Measurements from ENCODE around the gene CLECL1.
A peak's percentile ranks its signal among the peaks of the same experiment; 100 is the strongest.
"Not testable (repeated sequence)": the region's sequence is repeated elsewhere in the genome, so short reads cannot be mapped to it uniquely, and the experiment has no call there.

The CLECL1 gene

DNA sequence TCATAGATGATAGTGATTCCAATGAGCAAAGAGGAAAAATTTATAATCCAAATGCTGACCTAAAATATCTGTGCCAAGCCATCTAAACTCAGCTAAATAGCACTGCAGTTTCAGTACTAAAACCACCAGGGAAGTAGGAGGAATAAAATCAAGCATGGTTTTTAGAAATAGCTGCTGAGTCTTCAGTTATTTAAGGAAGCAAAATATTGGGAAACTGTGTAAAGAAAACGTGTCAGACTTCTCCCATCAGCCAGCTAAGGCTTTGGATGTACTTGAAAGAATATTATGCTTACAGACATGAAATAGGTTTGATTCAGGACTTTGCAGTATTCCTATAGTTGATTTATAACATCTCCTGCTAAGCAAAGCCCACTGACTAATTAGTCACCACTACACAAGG lies 38.7 kb downstream of the CLECL1 start:
- TF ChIP-seq, protein P1, sequence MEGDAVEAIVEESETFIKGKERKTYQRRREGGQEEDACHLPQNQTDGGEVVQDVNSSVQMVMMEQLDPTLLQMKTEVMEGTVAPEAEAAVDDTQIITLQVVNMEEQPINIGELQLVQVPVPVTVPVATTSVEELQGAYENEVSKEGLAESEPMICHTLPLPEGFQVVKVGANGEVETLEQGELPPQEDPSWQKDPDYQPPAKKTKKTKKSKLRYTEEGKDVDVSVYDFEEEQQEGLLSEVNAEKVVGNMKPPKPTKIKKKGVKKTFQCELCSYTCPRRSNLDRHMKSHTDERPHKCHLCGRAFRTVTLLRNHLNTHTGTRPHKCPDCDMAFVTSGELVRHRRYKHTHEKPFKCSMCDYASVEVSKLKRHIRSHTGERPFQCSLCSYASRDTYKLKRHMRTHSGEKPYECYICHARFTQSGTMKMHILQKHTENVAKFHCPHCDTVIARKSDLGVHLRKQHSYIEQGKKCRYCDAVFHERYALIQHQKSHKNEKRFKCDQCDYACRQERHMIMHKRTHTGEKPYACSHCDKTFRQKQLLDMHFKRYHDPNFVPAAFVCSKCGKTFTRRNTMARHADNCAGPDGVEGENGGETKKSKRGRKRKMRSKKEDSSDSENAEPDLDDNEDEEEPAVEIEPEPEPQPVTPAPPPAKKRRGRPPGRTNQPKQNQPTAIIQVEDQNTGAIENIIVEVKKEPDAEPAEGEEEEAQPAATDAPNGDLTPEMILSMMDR (IDR thresholded peaks at IDR 0.05; ENCODE audit: low read depth, low read length, missing control alignments), result no peak
- DNase-seq (ENCODE audit: extremely low read depth, low read depth), result no peak

DNA sequence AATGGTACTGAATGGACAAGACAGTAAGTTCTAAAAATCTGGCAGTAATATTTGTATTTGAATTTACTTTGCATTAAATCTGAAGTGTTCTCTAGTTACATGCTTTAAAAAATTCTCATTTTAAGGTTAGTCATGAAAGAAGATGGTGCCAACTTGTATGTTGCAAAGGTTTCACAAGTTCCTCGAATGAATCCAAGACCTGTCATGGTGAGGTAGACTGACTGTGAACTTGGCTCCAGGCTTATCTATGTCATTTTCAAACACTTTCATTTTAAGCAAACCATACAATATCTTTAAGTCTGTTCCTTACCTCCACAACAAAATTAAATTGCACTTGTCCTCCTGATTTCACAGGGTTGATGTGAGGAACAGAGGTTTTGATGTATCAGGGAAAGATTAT lies 40.0 kb downstream of the CLECL1 start:
- DNase-seq (ENCODE audit: extremely low read depth, low read depth), result no peak
- H3K4me3 ChIP-seq (replicated peaks; ENCODE audit: low read depth, low read length), result no peak overlapping the region
- TF ChIP-seq, protein P1 (IDR thresholded peaks at IDR 0.05; ENCODE audit: low read depth, low read length, missing control alignments), result no peak

More for the DNA sequence above, 38.7 kb downstream of the CLECL1 start:
- H3K4me3 ChIP-seq (replicated peaks; ENCODE audit: low read depth, low read length), result no peak overlapping the region

DNA sequence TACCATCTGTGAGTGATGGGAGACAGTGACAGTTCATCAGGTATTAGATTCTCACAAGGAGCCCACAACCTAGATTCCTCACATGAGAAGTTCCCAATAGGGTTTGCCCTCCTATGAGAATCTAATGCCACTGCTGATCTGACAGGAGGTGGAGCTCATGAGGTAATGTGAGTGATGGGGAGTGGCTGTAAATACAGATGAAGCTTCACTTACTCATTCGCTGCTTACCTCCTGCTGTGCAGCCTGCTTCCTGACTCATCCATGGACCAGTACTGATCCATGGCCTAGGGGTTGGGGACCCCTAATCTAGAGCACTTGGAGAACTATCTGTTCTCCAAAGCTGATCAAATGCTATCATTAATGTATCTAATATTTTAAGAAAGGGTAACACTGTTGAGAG lies 45.7 kb downstream of the CLECL1 start:
- TF ChIP-seq, protein P1 (IDR thresholded peaks at IDR 0.05; ENCODE audit: low read depth, low read length, missing control alignments), result no peak
- DNase-seq (ENCODE audit: extremely low read depth, low read depth), result peak; percentile 16
- no peak overlapping the region for H3K4me3 ChIP-seq (replicated peaks; ENCODE audit: low read depth, low read length)

DNA sequence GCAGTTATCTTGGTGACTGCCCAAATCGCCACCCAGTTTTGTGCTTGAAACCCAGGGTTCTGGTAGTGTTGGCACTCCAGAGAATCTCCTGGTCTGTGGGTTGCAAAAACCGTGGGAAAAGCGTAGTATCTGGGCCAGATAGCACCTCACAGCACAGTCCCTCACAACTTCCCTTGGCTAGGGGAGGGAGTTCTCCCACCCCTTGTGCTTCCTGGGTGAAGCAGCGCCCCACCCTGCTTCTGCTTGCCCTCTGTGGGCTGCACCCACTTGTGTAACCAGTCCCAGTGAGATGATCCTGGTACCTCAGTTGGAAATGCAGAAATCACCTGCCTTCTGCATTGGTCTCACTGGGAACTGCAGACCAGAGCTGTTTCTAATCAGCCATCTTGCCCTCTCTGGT lies 47.0 kb downstream of the CLECL1 start:
- TF ChIP-seq, protein P1 (IDR thresholded peaks at IDR 0.05; ENCODE audit: low read depth, low read length, missing control alignments), result no peak
- no peak for DNase-seq (ENCODE audit: extremely low read depth, low read depth)

DNA sequence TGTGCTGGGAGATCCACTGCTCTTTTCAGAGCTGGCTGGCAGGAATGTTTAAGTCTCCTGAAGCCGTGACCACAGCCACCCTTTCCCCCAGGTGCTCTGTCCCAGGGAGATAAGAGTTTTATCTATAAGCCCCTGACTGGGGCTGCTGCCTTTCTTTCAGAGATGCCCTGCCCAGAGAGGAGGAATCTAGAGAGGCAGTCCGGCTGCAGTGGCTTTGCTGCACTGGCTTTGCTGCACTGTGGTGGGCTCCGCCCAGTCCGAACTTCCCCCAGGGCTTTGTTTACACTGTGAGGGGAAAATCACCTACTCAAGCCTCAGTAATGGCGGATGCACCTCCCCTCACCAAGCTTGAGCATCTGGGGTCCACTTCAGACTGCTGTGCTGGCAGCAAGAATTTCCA lies 47.5 kb downstream of the CLECL1 start:
- not testable (repeated sequence) for H3K4me3 ChIP-seq (replicated peaks; ENCODE audit: low read depth, low read length); DNase-seq (ENCODE audit: extremely low read depth, low read depth)

More for the DNA sequence above, 47.0 kb downstream of the CLECL1 start:
- H3K4me3 ChIP-seq (replicated peaks; ENCODE audit: low read depth, low read length), result no peak overlapping the region

DNA sequence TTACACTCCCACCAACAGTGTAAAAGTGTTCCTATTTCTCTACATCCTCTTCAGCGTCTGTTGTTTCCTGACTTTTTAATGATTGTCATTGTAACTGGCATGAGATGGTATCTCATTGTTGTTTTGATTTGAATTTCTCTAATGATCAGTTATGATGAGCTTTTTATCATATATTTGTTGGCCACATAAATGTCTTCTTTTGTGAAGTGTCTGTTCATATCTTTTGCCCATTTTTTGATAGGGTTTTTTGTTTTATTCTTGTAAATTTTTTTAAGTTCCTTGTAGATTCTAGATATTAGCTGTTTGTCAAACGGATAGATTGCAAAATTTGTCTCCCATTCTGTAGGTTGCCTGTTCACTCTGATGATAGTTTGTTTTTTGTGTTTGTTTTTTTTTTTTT lies 49.9 kb downstream of the CLECL1 start:
- not testable (repeated sequence) for DNase-seq (ENCODE audit: extremely low read depth, low read depth); H3K4me3 ChIP-seq (replicated peaks; ENCODE audit: low read depth, low read length)

DNA sequence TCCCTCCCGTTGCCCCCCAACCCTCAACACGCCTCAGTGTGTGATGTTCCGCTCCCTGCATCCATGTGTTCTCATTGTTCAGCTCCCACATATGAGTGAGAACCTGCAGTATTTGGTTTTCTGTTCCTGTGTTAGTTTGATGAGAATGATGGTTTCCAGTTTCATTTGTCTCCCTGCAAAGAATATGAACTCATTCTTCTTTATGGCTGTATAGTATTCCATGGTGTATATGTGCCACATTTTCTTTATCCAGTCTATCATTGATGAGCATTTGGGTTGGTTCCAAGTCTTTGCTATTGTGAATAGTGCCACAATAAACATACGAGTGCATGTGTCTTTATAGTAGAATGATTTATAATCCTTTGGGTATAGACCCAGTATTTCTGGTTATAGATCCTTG lies 50.4 kb downstream of the CLECL1 start:
- H3K4me3 ChIP-seq (replicated peaks; ENCODE audit: low read depth, low read length), result not testable (repeated sequence)

DNA sequence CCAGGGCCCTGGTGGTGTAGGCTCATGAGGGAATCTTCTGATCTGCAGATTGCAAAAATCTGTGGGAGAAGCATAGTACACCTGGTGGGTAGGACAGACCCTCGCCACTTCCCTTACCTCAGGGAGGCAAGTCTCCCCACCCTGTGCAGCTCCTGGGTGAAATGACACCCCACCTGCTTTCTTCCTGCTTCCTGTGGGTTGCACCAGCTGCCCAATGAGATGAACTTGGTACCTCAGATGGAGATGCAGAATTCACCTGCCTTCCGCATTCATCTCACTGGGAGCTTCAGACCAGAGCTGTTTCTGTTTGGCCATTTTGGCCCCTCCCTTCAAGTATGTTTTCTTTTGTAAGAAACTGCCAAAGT lies 58.7 kb downstream of the CLECL1 start:
- no peak for DNase-seq (ENCODE audit: extremely low read depth, low read depth)
- no peak overlapping the region for H3K4me3 ChIP-seq (replicated peaks; ENCODE audit: low read depth, low read length)
- TF ChIP-seq, protein P1 (IDR thresholded peaks at IDR 0.05; ENCODE audit: low read depth, low read length, missing control alignments), result no peak

More for the DNA sequence above, 50.4 kb downstream of the CLECL1 start:
- not testable (repeated sequence) for DNase-seq (ENCODE audit: extremely low read depth, low read depth)

Measured in HFF-Myc (cell line).